B cell (primary cell): Measurements from ENCODE around the gene HOXD4.

Experiments used
- EZH2 ChIP-seq: IDR thresholded peaks from 2 replicates; pipeline ENCODE4 v1.6.1; 2012; ENCODE audit warnings: borderline replicate concordance, low read depth, mild to moderate bottlenecking, moderate library complexity, low read length; ENCODE audit not compliant: insufficient read depth, poor library complexity, severe bottlenecking
- TF ChIP-seq, protein P1 (sequence below): fragments of 200-600 bp; IDR thresholded peaks from one replicate; pipeline ENCODE4 v1.8.0; 2022; ENCODE audit warnings: antibody characterized with exemption, mild to moderate bottlenecking

DNA sequence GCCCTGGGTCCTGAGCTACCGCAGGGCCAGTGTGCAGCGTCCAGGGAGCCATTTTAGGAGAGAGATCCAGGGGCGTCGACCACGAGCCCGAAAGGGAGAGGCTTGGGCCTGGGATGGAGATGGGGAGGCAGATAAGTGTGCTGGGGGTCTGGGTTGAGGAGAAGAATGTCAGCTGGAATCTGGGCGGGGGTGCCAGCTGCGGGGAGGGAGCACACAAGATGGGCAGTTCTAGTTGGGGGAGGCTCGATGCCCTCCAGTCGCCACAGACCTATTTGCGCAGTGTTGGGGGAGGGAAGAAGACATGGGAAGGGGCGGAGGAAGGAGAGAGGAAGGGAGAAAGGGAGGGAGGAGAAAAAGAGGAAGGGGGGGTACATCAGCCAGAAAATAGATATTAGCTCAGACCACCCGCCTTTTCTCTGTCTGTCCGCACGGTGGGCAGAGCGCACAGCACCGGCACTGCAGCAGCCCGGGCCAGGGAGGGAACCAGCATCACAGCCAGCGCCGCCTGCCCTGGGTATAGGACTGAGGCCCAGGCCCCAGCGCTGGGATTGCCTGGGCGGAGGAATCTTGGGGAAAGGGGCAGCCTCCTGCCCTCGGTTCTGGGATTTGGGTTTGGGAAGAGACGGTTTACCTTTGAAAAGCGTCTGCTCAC, 46.1 kb upstream of the HOXD4 start:
- TF ChIP-seq, protein P1, sequence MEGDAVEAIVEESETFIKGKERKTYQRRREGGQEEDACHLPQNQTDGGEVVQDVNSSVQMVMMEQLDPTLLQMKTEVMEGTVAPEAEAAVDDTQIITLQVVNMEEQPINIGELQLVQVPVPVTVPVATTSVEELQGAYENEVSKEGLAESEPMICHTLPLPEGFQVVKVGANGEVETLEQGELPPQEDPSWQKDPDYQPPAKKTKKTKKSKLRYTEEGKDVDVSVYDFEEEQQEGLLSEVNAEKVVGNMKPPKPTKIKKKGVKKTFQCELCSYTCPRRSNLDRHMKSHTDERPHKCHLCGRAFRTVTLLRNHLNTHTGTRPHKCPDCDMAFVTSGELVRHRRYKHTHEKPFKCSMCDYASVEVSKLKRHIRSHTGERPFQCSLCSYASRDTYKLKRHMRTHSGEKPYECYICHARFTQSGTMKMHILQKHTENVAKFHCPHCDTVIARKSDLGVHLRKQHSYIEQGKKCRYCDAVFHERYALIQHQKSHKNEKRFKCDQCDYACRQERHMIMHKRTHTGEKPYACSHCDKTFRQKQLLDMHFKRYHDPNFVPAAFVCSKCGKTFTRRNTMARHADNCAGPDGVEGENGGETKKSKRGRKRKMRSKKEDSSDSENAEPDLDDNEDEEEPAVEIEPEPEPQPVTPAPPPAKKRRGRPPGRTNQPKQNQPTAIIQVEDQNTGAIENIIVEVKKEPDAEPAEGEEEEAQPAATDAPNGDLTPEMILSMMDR = no peak
- no peak for TF ChIP-seq EZH2
